OCI-LY3 (cell line): ENCODE data around the gene ESPL1.

Experiments
- H2AFZ ChIP-seq: fragments of 200-600, 300-600 bp; shearing (Covaris generic); 2 replicates; pipeline ENCODE4 v1.6.0; 2014; ENCODE audit warnings: antibody characterized with exemption, low read depth, low read length
- H3K27ac ChIP-seq: fragments of 200-600, 300-600 bp; sonication (generic); 2 replicates; pipeline ENCODE4 v1.5.1; 2014; ENCODE audit warnings: mild to moderate bottlenecking, low read length, moderate library complexity, mixed read lengths
- H3K27me3 ChIP-seq: fragments of 200-600, 300-600 bp; sonication (generic); 2 replicates; pipeline ENCODE4 v1.6.1; 2014; ENCODE audit warnings: low read depth, low read length, mixed read lengths
- H3K36me3 ChIP-seq: fragments of 200-600, 300-600 bp; sonication (generic); replicated peaks from 2 replicates; pipeline ENCODE3; 2014; ENCODE audit warnings: low read depth, low read length, mixed read lengths
- H3K4me1 ChIP-seq: fragments of 300-600, 200-600 bp; sonication (generic); 2 replicates; pipeline ENCODE4 v1.6.1; 2014; ENCODE audit warnings: low read length, mixed read lengths
- H3K4me2 ChIP-seq: fragments of 200-600, 300-600 bp; sonication (generic); 2 replicates; pipeline ENCODE4 v1.6.1; 2014; ENCODE audit warnings: low read length, mixed read lengths
- H3K4me3 ChIP-seq: fragments of 300-600, 200-600 bp; sonication (generic); 2 replicates; pipeline ENCODE4 v1.5.1; 2014; ENCODE audit warnings: antibody characterized with exemption, mild to moderate bottlenecking, low read length, moderate library complexity
- H3K79me2 ChIP-seq: fragments of 300-600, 200-600 bp; shearing (Covaris generic); 2 replicates; pipeline ENCODE4 v1.6.1; 2014; ENCODE audit warnings: mild to moderate bottlenecking, low read length, mixed read lengths
- H3K9ac ChIP-seq: fragments of 300-600, 200-600 bp; shearing (Covaris generic); 2 replicates; pipeline ENCODE4 v1.6.0; 2014; ENCODE audit warnings: mild to moderate bottlenecking, low read length, moderate library complexity
- H3K9me3 ChIP-seq: fragments of 200-600, 300-600 bp; shearing (Covaris generic); 2 replicates; pipeline ENCODE4 v1.6.1; 2014; ENCODE audit warnings: low read length, mixed read lengths; ENCODE audit not compliant: insufficient read depth
- H4K20me1 ChIP-seq: fragments of 200-600, 300-600 bp; sonication (generic); 2 replicates; pipeline ENCODE4 v1.6.1; 2016; ENCODE audit warnings: low read length, mixed read lengths; ENCODE audit not compliant: insufficient read depth
- EZH2phosphoT487 ChIP-seq: fragments of 200-600 bp; shearing (Covaris generic); IDR thresholded peaks from 2 replicates; pipeline ENCODE4 v1.6.1; 2018; ENCODE audit warnings: antibody characterized with exemption, mixed run types, low read depth
- TF ChIP-seq, protein P1 (sequence below): fragments of 200-600, 300-600 bp; sonication (generic); IDR thresholded peaks from 2 replicates; pipeline ENCODE4 v1.5.1; 2014; ENCODE audit warnings: antibody characterized with exemption, low read length, low read depth

Gene ESPL1

DNA sequence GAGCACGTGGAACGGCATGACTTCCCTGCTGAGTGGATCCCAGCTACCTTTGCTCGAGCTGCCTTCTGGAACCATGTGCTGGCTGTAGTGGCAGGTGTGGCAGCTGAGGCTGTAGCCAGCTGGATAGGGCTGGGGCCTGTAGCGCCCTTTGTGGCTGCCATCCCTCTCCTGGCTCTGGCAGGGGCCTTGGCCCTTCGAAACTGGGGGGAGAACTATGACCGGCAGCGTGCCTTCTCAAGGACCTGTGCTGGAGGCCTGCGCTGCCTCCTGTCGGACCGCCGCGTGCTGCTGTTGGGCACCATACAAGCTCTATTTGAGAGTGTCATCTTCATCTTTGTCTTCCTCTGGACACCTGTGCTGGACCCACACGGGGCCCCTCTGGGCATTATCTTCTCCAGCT lies 14.8 kb upstream of the ESPL1 start:
- no peak overlapping the region for H3K9ac ChIP-seq

DNA sequence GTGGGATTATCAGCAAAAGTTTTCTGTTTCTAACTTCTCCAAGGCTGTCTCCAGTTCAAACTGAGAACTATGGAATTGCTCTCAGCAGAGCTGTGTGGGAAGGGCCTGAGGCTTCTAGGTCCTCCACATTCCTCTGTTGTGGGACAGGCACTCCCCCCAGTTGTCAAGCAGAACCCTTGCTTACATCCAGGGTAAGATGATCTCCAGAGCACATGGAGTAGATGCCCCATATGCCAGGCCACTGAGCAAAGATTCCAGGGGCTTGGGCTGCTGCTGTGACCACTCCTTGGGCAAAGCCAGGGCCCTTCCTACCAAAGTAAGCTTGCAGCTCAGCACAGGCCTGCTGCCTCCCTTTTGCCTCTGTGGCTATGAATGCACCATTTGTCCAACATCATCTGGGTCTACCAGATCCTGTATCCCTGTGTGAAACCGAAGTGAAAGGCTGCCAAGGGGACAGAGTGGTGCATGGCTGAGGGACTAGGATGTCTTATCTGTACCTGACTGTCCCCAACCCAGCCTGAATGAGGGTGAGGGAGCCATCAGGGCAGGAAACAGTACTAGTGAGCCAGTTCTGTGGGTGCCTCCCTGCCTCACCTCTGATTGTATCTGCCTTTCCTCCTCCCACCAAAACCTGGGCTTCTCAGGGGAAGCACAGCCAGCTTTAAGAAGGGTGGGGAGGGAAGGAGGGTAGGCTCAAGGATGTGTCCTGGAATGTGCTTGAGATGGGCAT lies 13.1 kb upstream of the ESPL1 start:
- TF ChIP-seq, protein P1, sequence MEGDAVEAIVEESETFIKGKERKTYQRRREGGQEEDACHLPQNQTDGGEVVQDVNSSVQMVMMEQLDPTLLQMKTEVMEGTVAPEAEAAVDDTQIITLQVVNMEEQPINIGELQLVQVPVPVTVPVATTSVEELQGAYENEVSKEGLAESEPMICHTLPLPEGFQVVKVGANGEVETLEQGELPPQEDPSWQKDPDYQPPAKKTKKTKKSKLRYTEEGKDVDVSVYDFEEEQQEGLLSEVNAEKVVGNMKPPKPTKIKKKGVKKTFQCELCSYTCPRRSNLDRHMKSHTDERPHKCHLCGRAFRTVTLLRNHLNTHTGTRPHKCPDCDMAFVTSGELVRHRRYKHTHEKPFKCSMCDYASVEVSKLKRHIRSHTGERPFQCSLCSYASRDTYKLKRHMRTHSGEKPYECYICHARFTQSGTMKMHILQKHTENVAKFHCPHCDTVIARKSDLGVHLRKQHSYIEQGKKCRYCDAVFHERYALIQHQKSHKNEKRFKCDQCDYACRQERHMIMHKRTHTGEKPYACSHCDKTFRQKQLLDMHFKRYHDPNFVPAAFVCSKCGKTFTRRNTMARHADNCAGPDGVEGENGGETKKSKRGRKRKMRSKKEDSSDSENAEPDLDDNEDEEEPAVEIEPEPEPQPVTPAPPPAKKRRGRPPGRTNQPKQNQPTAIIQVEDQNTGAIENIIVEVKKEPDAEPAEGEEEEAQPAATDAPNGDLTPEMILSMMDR = no peak
- TF ChIP-seq EZH2phosphoT487 = no peak
- H3K4me3 ChIP-seq = no peak overlapping the region
- H3K9ac ChIP-seq = no peak overlapping the region
- H3K27me3 ChIP-seq = no peaks in the 10 kb centered on the region
- no peaks in the 10 kb centered on the region for H3K9me3 ChIP-seq
- no peaks in the 10 kb centered on the region for H4K20me1 ChIP-seq
- H3K79me2 ChIP-seq = peaks cover 19% of the 10 kb centered on the region
- H3K4me2 ChIP-seq = no peak overlapping the region
- no peak overlapping the region for H2AFZ ChIP-seq
- no peak overlapping the region for H3K27ac ChIP-seq
- H3K4me1 ChIP-seq = peaks cover 33% of the 10 kb centered on the region
- H3K36me3 ChIP-seq = peaks cover 2% of the 10 kb centered on the region

More for the DNA sequence above, 14.8 kb upstream of the ESPL1 start:
- no peak for TF ChIP-seq EZH2phosphoT487
- TF ChIP-seq, protein P1 = no peak
- H3K27ac ChIP-seq = no peak overlapping the region
- H3K4me2 ChIP-seq = peak overlapping the region; percentile 93
- peaks cover 19% of the 10 kb centered on the region for H3K79me2 ChIP-seq
- H4K20me1 ChIP-seq = no peaks in the 10 kb centered on the region
- H2AFZ ChIP-seq = no peak overlapping the region
- H3K27me3 ChIP-seq = no peaks in the 10 kb centered on the region
- H3K4me3 ChIP-seq = peak overlapping the region; percentile 86; the same call in 1 of the 2 replicates
- peaks cover 2% of the 10 kb centered on the region for H3K36me3 ChIP-seq
- H3K9me3 ChIP-seq = no peaks in the 10 kb centered on the region
- peaks cover 29% of the 10 kb centered on the region for H3K4me1 ChIP-seq

DNA sequence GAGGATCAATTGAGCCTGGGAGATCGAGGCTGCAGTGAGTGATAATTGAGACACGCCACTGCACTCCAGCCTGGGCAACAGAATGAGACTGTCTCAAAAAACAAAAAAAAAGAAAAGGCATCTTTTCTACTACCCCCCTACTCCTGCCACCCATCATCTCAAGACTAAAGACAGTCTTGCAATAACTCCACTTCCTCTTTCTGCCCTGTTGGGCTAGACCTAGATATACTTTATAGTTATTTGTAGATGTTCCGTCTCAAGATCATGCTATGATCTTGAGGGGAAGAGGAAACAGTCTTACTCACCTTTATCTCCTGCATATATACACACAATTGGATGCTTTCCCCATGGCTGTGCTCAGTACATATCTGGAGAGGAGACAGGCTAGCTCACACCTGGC lies 12.1 kb upstream of the ESPL1 start:
- H3K36me3 ChIP-seq = peaks cover 2% of the 10 kb centered on the region
- H3K9ac ChIP-seq = peak overlapping the region; percentile 5; the same call in 1 of the 2 replicates
- H3K79me2 ChIP-seq = peaks cover 19% of the 10 kb centered on the region
- peak overlapping the region; percentile 77 for H3K27ac ChIP-seq
- H3K9me3 ChIP-seq = no peaks in the 10 kb centered on the region
- H3K27me3 ChIP-seq = no peaks in the 10 kb centered on the region
- no peak overlapping the region for H2AFZ ChIP-seq
- H4K20me1 ChIP-seq = no peaks in the 10 kb centered on the region
- peak overlapping the region; percentile 30 for H3K4me3 ChIP-seq
- peak overlapping the region; percentile 77 for H3K4me2 ChIP-seq
- no peak for TF ChIP-seq EZH2phosphoT487
- TF ChIP-seq, protein P1 = no peak
- H3K4me1 ChIP-seq = peaks cover 33% of the 10 kb centered on the region

DNA sequence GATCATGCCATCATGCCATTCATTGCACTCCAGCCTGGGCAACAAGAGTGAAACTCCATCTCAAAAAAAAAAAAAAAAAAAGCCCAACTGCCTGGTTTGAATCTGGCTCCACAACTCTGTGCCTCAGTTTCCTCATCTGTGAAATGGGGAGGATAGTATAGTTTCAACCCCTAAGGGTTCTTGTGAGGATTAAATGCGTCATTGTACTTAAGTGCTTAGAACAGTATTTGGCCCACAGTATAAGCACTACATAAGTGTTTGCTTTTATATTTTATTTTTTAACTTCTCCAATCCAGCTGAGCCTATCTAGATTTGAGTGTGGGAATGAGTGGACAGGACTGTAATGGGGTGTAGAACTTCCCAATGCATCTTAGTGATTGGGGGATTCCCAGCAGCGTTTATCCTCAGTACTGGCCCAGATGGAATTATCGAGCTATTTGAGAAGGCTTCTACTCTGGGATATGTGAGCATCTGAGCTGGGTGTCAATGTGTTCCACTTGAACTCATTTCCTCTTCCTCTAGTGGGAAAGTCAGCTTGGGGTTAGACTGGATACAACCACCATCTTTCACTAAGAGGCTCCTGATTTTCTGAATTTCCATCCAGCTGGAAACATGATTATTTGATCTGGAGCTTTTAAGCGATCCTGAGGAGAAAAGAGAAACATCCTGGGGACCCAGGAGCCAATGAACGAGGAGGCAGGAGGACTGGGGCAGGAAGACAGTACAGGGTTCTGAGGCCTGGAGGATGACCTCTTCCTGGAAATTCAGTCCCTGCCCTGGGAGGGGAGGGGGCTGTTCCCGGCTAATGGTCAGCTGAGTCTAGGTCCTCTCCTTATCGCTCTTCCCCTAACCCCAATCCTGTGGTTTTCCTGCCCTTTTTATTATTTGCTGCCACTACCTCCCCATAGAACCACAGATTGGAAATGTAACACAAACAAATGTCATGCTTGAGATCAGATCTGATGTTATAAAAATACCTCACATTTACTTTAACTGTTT lies 9.3 kb upstream of the ESPL1 start:
- H3K4me2 ChIP-seq = no peak overlapping the region
- no peaks in the 10 kb centered on the region for H4K20me1 ChIP-seq
- H2AFZ ChIP-seq = no peak overlapping the region
- TF ChIP-seq, protein P1 = no peak
- TF ChIP-seq EZH2phosphoT487 = no peak
- no peaks in the 10 kb centered on the region for H3K27me3 ChIP-seq
- H3K79me2 ChIP-seq = 0 out of 2 replicates have a peak, but pooled peaks cover 2% of the 10 kb centered on the region
- H3K27ac ChIP-seq = no peak overlapping the region
- peaks cover 2% of the 10 kb centered on the region for H3K36me3 ChIP-seq
- H3K4me3 ChIP-seq = no peak overlapping the region
- no peaks in the 10 kb centered on the region for H3K9me3 ChIP-seq
- peaks cover 21% of the 10 kb centered on the region for H3K4me1 ChIP-seq
- H3K9ac ChIP-seq = no peak overlapping the region
